Hindlimb muscle (tissue), 1 donor: ENCODE measurements around the gene PPFIBP2. TPM values are rescaled to one million over a fixed set of nuclear protein-coding genes. Genes with fewer than 3 reads are reported as not detected.

Experiments
- DNase-seq: peaks from one replicate; pipeline ENCODE4 v3.0.0-alpha.2; 2013
- polyA plus RNA-seq: library from polyadenylated mRNA; unstranded; fragments of 120-200 nt; gene quantifications from one replicate; pipeline ENCODE4 v1.2.1, GENCODE V29; 2013; ENCODE audit not compliant: insufficient read length

The PPFIBP2 gene
- polyA plus RNA-seq, 1 donor, result 73.3 TPM

GRCh38 chr11:7579361-7579791 is 65.6 kb downstream of the PPFIBP2 start:
- no peak for DNase-seq

GRCh38 chr11:7581021-7581590 is 67.3 kb downstream of the PPFIBP2 start:
- no peak for DNase-seq

- DNase-seq, result no peak
Observed at GRCh38 chr11:7582338-7582985, 68.7 kb downstream of the PPFIBP2 start.

GRCh38 chr11:7583248-7583647 is 69.4 kb downstream of the PPFIBP2 start:
- no peak for DNase-seq

GRCh38 chr11:7584910-7585309 is 71.1 kb downstream of the PPFIBP2 start:
- DNase-seq, result no peak

- DNase-seq, result no peak
Observed at GRCh38 chr11:7585816-7586215, 72.0 kb downstream of the PPFIBP2 start.

- DNase-seq, result no peak
Observed at GRCh38 chr11:7586376-7586775, 72.6 kb downstream of the PPFIBP2 start.

- no peak for DNase-seq
Observed at GRCh38 chr11:7587712-7588111, 73.9 kb downstream of the PPFIBP2 start.

- DNase-seq, result no peak
Observed at GRCh38 chr11:7589861-7590260, 76.1 kb downstream of the PPFIBP2 start.

GRCh38 chr11:7590529-7590928 is 76.7 kb downstream of the PPFIBP2 start:
- no peak for DNase-seq

GRCh38 chr11:7591107-7591894 is 77.5 kb downstream of the PPFIBP2 start:
- no peak for DNase-seq

GRCh38 chr11:7591987-7592386 is 78.2 kb downstream of the PPFIBP2 start:
- DNase-seq, result no peak

GRCh38 chr11:7592711-7593110 is 78.9 kb downstream of the PPFIBP2 start:
- no peak for DNase-seq

GRCh38 chr11:7593481-7593880 is 79.7 kb downstream of the PPFIBP2 start:
- no peak for DNase-seq

GRCh38 chr11:7595016-7595866 is 81.4 kb downstream of the PPFIBP2 start:
- DNase-seq, result no peak

- no peak for DNase-seq
Observed at GRCh38 chr11:7595951-7596350, 82.2 kb downstream of the PPFIBP2 start.

- no peak for DNase-seq
Observed at GRCh38 chr11:7596975-7597391, 83.2 kb downstream of the PPFIBP2 start.

GRCh38 chr11:7597620-7598019 is 83.8 kb downstream of the PPFIBP2 start:
- DNase-seq, result no peak

- no peak for DNase-seq
Observed at GRCh38 chr11:7599209-7599608, 85.4 kb downstream of the PPFIBP2 start.

GRCh38 chr11:7600205-7600775 is 86.5 kb downstream of the PPFIBP2 start:
- no peak for DNase-seq

- DNase-seq, result no peak
Observed at GRCh38 chr11:7603031-7603781, 89.4 kb downstream of the PPFIBP2 start.
